NCI-H1436 (cell line): ENCODE measurements around the gene ZEB2.

Experiments
- DNase-seq: peaks from one replicate; lab custom pipeline; 2025; lab: John Stamatoyannopoulos, UW

ZEB2 gene

DNA sequence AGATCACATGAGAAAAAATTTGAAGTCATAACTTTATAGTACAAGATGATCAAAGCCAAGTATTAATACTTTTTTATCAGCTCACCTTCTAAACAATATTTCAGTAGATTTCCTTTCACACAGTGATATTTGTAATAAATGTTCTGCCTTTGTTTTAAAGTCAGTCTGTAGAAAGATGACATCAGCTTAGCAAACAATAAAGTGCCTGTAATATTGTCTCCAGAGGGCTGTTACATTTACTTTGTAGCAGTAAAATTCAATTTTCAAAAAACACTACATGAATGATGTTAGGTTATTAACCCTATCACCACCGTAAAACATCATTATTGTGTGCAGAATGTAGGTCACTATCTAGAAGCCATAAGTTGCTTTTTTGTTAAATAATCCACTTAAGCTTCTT lies 49.6 kb downstream of the ZEB2 start:
- DNase-seq = peak; percentile 59

DNA sequence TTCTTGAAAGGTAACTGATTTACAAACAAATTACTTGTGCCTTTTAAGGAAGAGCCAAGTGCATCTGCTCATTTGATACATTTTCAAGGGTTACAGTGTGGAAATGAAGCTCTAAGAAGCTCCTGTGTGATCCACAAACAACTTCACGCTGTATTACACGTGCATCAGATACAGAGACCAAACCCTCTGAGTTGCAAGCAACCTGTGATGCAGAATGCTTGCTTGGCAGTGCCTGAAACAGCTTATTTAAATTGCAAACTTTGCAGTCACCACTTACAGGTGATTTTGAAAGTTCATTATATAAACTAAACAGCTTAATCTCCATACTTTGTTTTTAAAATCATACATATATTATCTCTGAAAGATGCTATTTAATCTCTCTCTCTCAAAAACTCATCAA lies 50.1 kb downstream of the ZEB2 start:
- peak; percentile 29 for DNase-seq

DNA sequence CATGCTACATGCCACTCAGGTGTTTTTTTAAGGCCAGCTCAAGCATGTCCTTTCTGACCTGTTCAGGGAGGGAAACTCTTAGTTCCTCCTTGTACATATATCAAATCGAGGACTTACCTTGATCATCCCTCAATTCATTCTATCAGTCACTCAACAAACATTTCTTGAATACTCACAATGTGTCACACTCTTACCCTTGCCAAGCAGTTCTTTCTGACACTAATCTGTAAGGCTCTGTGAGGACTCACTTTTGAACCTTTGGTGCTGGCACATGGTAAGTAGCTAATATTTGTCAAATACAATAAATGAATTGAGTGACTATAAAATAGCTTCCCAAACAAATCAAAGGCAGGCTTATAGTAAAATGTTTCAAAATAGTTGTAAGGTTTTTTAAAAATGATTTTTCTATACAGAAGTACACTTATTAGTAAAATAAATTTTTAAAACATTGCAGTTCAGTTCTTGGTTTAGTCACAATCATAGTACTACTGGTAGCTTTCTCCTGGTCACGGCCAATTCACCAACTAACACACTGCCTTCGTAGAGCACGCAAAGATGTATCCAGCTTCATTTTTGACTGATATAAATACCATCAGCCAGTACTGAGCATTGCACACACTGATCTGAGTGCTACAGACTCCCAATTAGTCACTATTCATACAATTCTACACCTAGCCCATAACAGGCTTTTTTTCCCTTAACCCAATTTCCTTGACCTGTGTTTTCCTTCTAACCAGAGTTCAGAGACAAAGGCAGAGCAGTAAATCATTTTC lies 50.9 kb downstream of the ZEB2 start:
- DNase-seq = no peak

DNA sequence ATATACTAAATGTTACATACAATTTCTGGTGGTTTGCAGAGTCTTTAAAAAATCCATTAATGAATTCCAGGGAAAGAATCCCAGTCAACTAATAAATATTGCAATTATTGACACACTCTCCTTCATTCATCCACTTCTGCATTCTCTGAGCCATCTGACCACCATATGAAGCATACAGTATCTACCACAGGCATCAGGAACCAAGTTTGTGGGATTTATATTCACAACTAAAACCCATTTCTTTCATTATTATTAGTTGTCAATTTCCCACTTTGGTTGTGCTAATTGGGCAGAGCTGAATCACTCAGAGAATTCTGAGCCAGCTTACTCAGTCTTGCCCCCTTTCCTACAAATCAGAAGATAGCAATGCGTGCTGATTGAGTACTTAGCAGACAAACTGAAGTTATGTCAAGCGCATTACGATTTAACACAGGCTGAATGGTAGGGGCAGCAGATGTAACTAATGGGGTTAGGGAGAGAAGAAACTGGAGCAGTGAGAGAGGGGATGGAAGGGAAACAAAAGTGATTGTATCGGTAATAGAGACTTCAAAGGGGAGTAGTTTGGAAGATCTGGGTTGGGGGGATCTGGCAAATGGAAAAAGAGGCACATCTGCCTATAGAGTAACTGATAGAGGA lies 52.3 kb downstream of the ZEB2 start:
- no peak for DNase-seq

DNA sequence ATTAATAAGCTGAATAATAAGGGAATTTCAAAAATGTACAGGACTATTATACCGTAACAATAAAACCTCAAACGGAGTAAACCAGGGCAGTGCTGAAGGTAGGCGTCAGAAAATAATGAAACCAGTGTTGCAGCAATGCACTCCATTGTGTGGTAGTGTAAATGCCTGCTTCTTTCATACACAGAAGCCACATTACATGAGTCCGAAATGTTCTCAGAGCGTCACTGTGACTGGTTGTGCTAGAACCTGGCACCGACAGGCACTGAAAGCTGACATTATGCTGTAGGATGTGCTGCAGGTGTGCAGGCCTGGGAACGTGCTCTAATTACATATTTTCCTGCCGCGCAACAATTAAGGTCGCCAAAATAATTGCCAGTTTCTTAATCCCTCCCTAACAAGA lies 53.3 kb downstream of the ZEB2 start:
- peak; percentile 38 for DNase-seq

- no peak for DNase-seq
Measured at GRCh38 chr2:144465749-144466148, 54.2 kb downstream of the ZEB2 start.

- DNase-seq = no peak
Measured at GRCh38 chr2:144464730-144465129, 55.2 kb downstream of the ZEB2 start.

- no peak for DNase-seq
Measured at GRCh38 chr2:144463266-144463665, 56.7 kb downstream of the ZEB2 start.

DNA sequence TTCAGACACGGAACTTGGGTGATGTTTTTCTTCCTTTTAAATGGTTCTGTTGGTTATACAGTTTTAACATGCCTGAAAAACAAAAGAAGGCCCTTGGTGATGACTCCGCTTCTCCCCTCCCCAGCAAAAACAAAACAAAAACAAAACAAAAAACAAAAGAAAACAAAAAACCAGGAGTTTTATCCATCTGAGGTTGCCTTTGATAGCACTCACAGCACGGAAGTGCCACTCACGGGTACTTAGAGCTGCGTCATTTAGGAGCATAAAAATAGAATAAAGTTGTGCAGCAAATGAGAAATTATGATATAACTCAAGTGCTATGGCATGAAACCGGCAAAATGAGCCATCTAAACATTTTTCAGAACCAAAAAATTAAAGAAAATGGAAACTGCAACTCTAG lies 57.7 kb downstream of the ZEB2 start:
- no peak for DNase-seq

- DNase-seq = no peak
Measured at GRCh38 chr2:144461308-144461766, 58.6 kb downstream of the ZEB2 start.

DNA sequence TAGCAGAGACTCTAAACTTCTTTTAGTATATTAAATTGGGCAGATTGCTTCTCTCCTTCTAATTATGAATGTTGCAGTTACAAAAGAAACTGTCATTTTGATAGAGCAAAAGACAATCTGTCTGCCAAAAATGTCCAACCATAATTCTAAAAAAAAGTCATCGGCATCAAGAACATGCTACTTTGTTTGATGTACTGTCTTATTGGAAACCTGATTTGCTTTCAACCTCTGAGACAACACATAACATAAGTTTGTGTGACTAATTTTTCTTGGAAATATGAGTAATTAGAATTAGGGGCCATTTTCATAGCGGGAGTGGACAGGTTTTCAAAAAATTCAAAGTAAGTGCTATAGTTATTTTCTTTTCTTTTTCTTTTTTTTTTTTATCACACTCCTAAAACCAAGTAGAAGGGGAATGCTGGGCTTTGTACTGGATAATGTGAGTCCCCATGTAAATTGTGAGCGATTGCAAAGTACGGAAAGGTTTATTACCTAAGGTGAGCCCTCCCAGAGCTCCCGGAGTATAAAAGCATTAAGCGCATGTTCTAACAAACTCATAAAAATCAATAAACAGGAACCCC lies 59.1 kb downstream of the ZEB2 start:
- DNase-seq = no peak

DNA sequence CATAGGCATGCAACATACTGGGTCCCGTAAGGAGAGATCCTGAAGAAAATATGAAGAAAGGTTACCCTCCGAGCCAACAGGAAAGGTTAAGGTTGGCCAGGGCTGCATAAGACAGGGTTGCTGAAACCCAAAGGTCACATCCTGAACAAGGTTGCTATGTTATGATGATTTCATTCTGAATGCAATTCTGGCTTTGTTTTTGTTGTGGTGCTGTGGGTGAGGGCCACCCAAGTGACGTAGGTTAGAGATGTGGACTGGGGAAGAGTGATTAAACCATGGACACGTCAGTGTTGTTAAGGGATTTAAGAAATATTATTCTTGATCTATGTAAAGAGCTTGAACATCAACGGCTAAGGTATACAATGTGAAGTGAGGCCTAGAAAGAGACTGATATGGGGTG lies 60.0 kb downstream of the ZEB2 start:
- DNase-seq = no peak

- no peak for DNase-seq
Measured at GRCh38 chr2:144459286-144459685, 60.6 kb downstream of the ZEB2 start.

DNA sequence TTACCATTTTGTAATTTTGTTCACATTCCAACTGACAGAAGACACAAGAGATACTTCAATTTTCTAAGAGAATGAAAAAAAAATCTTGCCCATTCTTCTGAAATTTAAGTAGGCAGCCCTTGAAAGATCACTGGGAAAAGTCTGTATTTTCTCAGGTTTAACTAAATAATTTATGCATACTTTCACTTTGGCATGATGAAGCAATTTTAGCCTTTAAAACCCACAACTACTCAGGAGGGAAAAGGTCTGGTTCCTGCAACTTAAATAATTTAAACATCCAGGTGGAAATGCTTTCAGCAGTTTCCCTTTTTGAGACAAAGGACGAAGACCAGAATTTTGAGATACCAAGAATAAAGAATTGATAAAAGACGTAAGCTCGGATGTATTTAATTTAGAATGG lies 61.4 kb downstream of the ZEB2 start:
- DNase-seq = no peak

- no peak for DNase-seq
Measured at GRCh38 chr2:144456680-144457079, 63.2 kb downstream of the ZEB2 start.

DNA sequence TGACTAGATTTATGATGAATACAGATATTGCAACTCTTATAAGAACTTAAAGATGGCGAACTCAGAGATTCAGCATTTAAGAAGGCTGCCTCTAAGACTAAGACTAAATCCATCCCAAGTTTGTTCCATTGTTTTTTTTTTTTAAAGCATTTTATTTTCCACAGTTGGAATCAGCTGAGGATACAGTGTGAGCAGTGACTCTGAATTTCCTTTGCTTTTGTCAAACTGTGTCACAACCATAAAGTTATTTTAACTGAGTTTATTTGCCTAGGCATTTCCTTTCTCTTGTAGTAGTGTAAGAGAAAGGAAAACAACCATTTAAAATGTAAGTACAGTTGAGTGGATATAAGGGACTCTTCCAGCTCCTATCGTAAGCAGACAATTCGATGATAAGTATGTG lies 63.9 kb downstream of the ZEB2 start:
- no peak for DNase-seq

GRCh38 chr2:144454466-144455287 lies 65.2 kb downstream of the ZEB2 start:
- DNase-seq = no peak

DNA sequence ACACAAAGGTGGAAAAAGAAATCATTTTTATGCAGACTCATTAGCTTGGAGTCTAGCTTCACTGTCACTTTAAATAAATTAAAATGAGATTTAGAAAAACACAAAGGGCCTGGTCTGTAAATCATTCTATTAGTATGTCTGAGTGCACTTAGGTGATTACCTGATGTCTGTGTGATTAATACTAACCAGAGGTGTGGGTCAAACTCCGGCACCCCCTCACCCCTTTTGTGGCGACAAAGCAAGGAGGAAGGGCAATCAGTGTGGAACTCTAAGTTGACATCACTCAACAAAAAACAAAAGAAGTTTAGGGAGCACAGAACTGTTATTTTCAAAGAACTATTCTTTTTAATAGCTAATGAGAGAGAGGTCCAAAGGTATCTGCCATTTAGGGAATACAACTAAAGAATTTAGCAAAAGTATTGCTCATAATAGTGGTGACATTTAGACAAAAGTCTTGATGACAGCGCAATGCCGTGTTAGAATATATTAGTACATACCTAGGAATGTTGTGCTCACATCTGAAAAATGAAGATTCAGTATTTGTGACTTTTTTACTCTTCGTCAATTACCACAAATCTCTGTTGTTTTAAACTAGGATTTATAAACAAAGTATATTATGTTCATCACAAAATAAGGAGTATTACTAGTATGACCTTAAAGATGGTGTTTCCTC lies 66.3 kb downstream of the ZEB2 start:
- no peak for DNase-seq

GRCh38 chr2:144452989-144453336 lies 67.0 kb downstream of the ZEB2 start:
- no peak for DNase-seq

DNA sequence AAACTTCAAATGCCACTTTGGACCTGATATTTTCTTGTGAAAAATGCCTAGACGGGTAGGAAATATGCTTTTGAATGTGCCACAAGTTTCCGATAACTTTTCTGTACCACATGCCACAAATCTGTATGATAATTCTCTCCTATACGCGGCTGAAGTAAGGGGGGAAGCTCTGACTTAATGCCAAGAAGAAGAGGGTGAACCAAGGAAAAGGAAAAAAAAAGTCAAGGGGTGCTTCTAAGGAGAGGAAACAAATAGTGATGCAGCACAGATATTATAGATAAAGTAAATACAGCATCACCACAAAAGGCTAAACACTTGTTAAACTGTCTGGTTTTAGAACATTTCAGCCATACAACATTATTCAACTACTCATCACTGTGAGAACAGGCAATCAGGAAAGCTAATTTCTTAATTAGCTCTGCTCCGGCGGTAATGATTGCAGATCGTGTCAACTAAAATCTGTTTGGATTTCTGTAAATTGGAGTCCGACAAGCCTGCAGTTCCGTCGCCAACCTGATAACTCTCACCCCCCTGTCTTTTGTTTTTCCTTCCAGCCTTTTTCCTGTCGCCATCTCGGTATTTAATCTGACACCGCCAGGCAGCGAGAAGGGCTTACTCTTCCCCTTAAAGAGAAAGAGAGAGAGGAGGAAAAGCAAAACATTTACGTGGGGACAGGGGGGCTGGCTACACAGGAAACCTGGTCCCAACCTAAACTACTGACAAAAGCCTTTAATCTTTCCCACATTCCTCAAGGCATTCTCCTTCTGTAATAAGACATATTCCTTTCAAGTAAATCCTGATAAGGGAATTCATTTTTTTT lies 67.5 kb downstream of the ZEB2 start:
- no peak for DNase-seq

GRCh38 chr2:144451443-144451842 lies 68.5 kb downstream of the ZEB2 start:
- no peak for DNase-seq
